A673 (cell line): ENCODE data around the gene NUP188.

Source experiments
- EZH2 ChIP-seq: fragments of 200-600 bp; sonication (generic); IDR thresholded peaks from 2 replicates; pipeline ENCODE4 v1.6.1; 2017; ENCODE audit warnings: borderline replicate concordance, low read depth, mild to moderate bottlenecking, mixed read lengths, antibody characterized with exemption, low read length; ENCODE audit not compliant: poor library complexity, severe bottlenecking
- TF ChIP-seq, protein P1 (sequence below): fragments of 300-800, 200-600 bp; sonication (generic); conservative IDR thresholded peaks from 2 replicates; pipeline ENCODE4 v1.5.1; 2017; ENCODE audit warnings: low read depth, mild to moderate bottlenecking, antibody characterized with exemption, low read length, moderate library complexity, mixed read lengths

- TF ChIP-seq, protein P1, sequence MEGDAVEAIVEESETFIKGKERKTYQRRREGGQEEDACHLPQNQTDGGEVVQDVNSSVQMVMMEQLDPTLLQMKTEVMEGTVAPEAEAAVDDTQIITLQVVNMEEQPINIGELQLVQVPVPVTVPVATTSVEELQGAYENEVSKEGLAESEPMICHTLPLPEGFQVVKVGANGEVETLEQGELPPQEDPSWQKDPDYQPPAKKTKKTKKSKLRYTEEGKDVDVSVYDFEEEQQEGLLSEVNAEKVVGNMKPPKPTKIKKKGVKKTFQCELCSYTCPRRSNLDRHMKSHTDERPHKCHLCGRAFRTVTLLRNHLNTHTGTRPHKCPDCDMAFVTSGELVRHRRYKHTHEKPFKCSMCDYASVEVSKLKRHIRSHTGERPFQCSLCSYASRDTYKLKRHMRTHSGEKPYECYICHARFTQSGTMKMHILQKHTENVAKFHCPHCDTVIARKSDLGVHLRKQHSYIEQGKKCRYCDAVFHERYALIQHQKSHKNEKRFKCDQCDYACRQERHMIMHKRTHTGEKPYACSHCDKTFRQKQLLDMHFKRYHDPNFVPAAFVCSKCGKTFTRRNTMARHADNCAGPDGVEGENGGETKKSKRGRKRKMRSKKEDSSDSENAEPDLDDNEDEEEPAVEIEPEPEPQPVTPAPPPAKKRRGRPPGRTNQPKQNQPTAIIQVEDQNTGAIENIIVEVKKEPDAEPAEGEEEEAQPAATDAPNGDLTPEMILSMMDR, result no peak
- TF ChIP-seq EZH2, result no peak
These were observed 45.7 kb upstream of the NUP188 start for GRCh38 chr9:128901822-128902221.
